Measurements from ENCODE around the gene PIK3C2B. TPM values are rescaled to one million over a fixed set of nuclear protein-coding genes. Genes with fewer than 3 reads are reported as not detected.

Gene PIK3C2B
- total and polyA plus RNA-seq, 4 donors: 2.8 to 14.9 (median 5.4) TPM

GRCh38 chr1:204447736-204448135 is 46.9 kb downstream of the PIK3C2B start:
- TF ChIP-seq NR2F2 (IDR thresholded peaks at IDR 0.05): no peak
- Histone ChIP-seq H3K4me1 (ENCODE audit: control insufficient read depth in 4 of 4, insufficient read depth in 4 of 4, low read length in 3 of 4) (peaks cover 8 to 30% (median 21%) of the 10 kb centered on the region in 4 donors), H3K9ac (ENCODE audit: low read depth in 1 of 2, low read length in 2 of 2) (no peak overlapping the region), H3K4me3 (ENCODE audit: low read depth in 1 of 3, low read length in 3 of 3) (no peak overlapping the region), H3K36me3 (ENCODE audit: control insufficient read depth in 4 of 4, insufficient read depth in 3 of 4, low read depth in 1 of 4, low read length in 3 of 4) (peaks cover 0 to 7% (median 0%) of the 10 kb centered on the region in 4 donors), H3K27me3 (ENCODE audit: control insufficient read depth in 4 of 4, insufficient read depth in 4 of 4, low read length in 3 of 4) (no peaks in the 10 kb centered on the region), H3K27ac (ENCODE audit: low read depth in 1 of 2, low read length in 2 of 2) (no peak overlapping the region), H3K9me3 (ENCODE audit: control insufficient read depth in 4 of 4, low read length in 3 of 4) (no peaks in the 10 kb centered on the region)
- DNase-seq (ENCODE audit: low spot score): no peak
- WGBS: 66% methylated on average over 4 of the region's 4 CpGs

- no peak for TF ChIP-seq JUND (IDR thresholded peaks at IDR 0.05)
- no peak for TF ChIP-seq CTCF (IDR thresholded peaks at IDR 0.05; ENCODE audit: low read depth, low read length, missing input control)
- no peak for TF ChIP-seq GABPA (IDR thresholded peaks at IDR 0.05 in 1 of 2, conservative IDR thresholded peaks at IDR 0.05 in 1 of 2)
- TF ChIP-seq TAF1 (conservative IDR thresholded peaks at IDR 0.05): no peak
- Histone ChIP-seq H3K9me3 (ENCODE audit: control insufficient read depth in 4 of 4, low read length in 3 of 4) (no peaks in the 10 kb centered on the region), H3K36me3 (ENCODE audit: control insufficient read depth in 4 of 4, insufficient read depth in 3 of 4, low read depth in 1 of 4, low read length in 3 of 4) (peaks cover 0 to 7% (median 0%) of the 10 kb centered on the region in 4 donors), H3K27me3 (ENCODE audit: control insufficient read depth in 4 of 4, insufficient read depth in 4 of 4, low read length in 3 of 4) (no peaks in the 10 kb centered on the region), H3K27ac (ENCODE audit: low read depth in 1 of 2, low read length in 2 of 2) (no peak overlapping the region), H3K9ac (ENCODE audit: low read depth in 1 of 2, low read length in 2 of 2) (no peak overlapping the region), H3K4me3 (ENCODE audit: low read depth in 1 of 3, low read length in 3 of 3) (no peak overlapping the region), H3K4me1 (ENCODE audit: control insufficient read depth in 4 of 4, insufficient read depth in 4 of 4, low read length in 3 of 4) (peaks cover 10 to 33% (median 25%) of the 10 kb centered on the region in 4 donors)
- 89% methylated on average over 6 of the region's 6 CpGs for WGBS
- DNase-seq (ENCODE audit: low spot score): no peak
Observed at GRCh38 chr1:204447190-204447589, 47.4 kb downstream of the PIK3C2B start.

GRCh38 chr1:204446413-204447111 is 48.0 kb downstream of the PIK3C2B start:
- H3K9me3 ChIP-seq (ENCODE audit: control insufficient read depth in 4 of 4, low read length in 3 of 4): no peaks in the 10 kb centered on the region
- H3K36me3 ChIP-seq (ENCODE audit: control insufficient read depth in 4 of 4, insufficient read depth in 3 of 4, low read depth in 1 of 4, low read length in 3 of 4): peaks cover 0 to 7% (median 0%) of the 10 kb centered on the region in 4 donors
- no peak overlapping the region for H3K27ac ChIP-seq (ENCODE audit: low read depth in 1 of 2, low read length in 2 of 2)
- no peaks in the 10 kb centered on the region for H3K27me3 ChIP-seq (ENCODE audit: control insufficient read depth in 4 of 4, insufficient read depth in 4 of 4, low read length in 3 of 4)
- H3K4me1 ChIP-seq (ENCODE audit: control insufficient read depth in 4 of 4, insufficient read depth in 4 of 4, low read length in 3 of 4): peaks cover 10 to 30% (median 22%) of the 10 kb centered on the region in 4 donors
- no peak overlapping the region for H3K9ac ChIP-seq (ENCODE audit: low read depth in 1 of 2, low read length in 2 of 2)
- TF ChIP-seq RAD21 (IDR thresholded peaks at IDR 0.05): peak; percentile 89 to 96
- no peak for TF ChIP-seq RXRA (IDR thresholded peaks at IDR 0.05)
- TF ChIP-seq CTCF (IDR thresholded peaks at IDR 0.05; ENCODE audit: low read depth, low read length, missing input control): peak; percentile 81
- no peak for TF ChIP-seq EGR1 (IDR thresholded peaks at IDR 0.05; ENCODE audit: low read depth in 2 of 2)
- WGBS: 51% methylated on average over 11 of the region's 11 CpGs
- peak; percentile 53 for DNase-seq (ENCODE audit: low spot score)
- no peak overlapping the region for H3K4me3 ChIP-seq (ENCODE audit: low read depth in 1 of 3, low read length in 3 of 3)
